Renal pelvis (tissue), 4 donors: ENCODE measurements around the gene DVL2. TPM values are rescaled to one million over a fixed set of nuclear protein-coding genes. Genes with fewer than 3 reads are reported as not detected.

Source experiments
- DNase-seq: peaks from one replicate; pipeline ENCODE4 v3.0.0-alpha.2; 2013
- polyA plus RNA-seq, 3 donors: library from polyadenylated mRNA; unstranded; fragments of 120-200 nt; gene quantifications; one replicate each; pipeline ENCODE4 v1.2.1, GENCODE V29; 2013; ENCODE audit not compliant: insufficient read length in 3 of 3

DVL2 gene
- polyA plus RNA-seq, 3 donors, result 62.4 to 66.1 (median 64.6) TPM

GRCh38 chr17:7220593-7221277 is 13.6 kb downstream of the DVL2 start:
- DNase-seq, result no peak

GRCh38 chr17:7219812-7220592 is 14.3 kb downstream of the DVL2 start, which contains the start of the genes ACADVL and DLG4:
Gene ACADVL, plus strand, starts transcription at chr17:7219938. Its CDS starts 47 bp downstream, at chr17:7219985.
Gene DLG4, minus strand, starts transcription at chr17:7219836.
- peak; percentile 89 for DNase-seq

- DNase-seq, result no peak
These were observed 15.0 kb downstream of the DVL2 start for GRCh38 chr17:7219229-7219811.

GRCh38 chr17:7218758-7219157 is 15.6 kb downstream of the DVL2 start:
- DNase-seq, result no peak

- no peak for DNase-seq
These were observed 16.2 kb downstream of the DVL2 start for GRCh38 chr17:7218166-7218565.

- DNase-seq, result peak; percentile 83
These were observed 17.0 kb downstream of the DVL2 start for GRCh38 chr17:7217113-7217987.

GRCh38 chr17:7216242-7217112 is 17.8 kb downstream of the DVL2 start:
- DNase-seq, result no peak

GRCh38 chr17:7215652-7216180 is 18.6 kb downstream of the DVL2 start:
- DNase-seq, result no peak

GRCh38 chr17:7215136-7215638 is 19.1 kb downstream of the DVL2 start:
- DNase-seq, result no peak

GRCh38 chr17:7214300-7215135 is 19.8 kb downstream of the DVL2 start:
- peak; percentile 99 for DNase-seq

- DNase-seq, result peak; percentile 96
These were observed 20.4 kb downstream of the DVL2 start for GRCh38 chr17:7213895-7214299.

GRCh38 chr17:7211491-7212273 is 22.6 kb downstream of the DVL2 start:
- no peak for DNase-seq

- DNase-seq, result no peak
These were observed 25.4 kb downstream of the DVL2 start for GRCh38 chr17:7208754-7209460.

GRCh38 chr17:7208027-7208571 is 26.2 kb downstream of the DVL2 start:
- DNase-seq, result no peak

- DNase-seq, result no peak
These were observed 27.0 kb downstream of the DVL2 start for GRCh38 chr17:7207120-7208001.

GRCh38 chr17:7205561-7205960 is 28.8 kb downstream of the DVL2 start:
- no peak for DNase-seq
